GM19372 (cell line): ENCODE measurements around the gene LTB4R2.
"Not testable (repeated sequence)": the region's sequence is repeated elsewhere in the genome, so short reads cannot be mapped to it uniquely, and the experiment has no call there.

ENCODE experiments used
- ATAC-seq: cut with Tn5 transposase; IDR thresholded peaks from one replicate; pipeline ENCODE4 v1.9.1; 2021; ENCODE audit warnings: mild to moderate bottlenecking, low read depth, moderate library complexity; ENCODE audit not compliant: unreplicated experiment

Gene LTB4R2

DNA sequence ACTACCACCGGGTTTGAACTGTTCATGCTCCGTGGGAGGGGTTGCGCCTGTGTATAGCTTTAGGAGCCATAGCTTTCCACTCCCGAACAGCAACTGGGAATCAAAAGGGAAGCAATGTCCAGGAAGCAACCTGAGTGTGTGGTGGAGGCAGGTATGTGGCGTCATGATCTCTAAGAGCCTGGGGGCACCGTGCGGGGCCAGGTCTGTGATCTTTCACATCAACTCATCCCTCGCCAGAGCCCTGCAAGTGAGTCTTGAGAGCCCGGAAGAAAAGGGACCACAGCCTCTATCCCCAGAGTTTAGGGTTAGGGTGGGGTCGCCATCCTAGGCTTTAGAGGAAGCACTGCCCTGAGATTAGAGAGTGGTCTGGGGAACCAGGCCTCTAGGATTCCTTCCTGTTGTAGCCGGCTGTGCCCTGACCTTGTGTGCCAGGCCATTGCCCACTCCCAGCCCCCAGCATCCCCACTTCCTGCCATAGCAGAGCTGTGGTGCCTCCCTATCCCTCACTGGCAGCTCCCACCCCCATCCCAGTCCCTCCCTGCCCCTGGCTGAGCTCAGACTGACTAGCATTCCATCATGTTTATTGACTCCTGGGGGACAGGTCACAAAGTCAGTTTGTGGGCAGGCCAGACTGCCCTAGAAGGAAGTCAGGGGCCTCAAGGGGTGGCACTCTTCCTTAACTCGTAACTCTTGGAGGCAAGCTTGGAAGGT, 25.7 kb downstream of the LTB4R2 start:
- ATAC-seq, result no peak

DNA sequence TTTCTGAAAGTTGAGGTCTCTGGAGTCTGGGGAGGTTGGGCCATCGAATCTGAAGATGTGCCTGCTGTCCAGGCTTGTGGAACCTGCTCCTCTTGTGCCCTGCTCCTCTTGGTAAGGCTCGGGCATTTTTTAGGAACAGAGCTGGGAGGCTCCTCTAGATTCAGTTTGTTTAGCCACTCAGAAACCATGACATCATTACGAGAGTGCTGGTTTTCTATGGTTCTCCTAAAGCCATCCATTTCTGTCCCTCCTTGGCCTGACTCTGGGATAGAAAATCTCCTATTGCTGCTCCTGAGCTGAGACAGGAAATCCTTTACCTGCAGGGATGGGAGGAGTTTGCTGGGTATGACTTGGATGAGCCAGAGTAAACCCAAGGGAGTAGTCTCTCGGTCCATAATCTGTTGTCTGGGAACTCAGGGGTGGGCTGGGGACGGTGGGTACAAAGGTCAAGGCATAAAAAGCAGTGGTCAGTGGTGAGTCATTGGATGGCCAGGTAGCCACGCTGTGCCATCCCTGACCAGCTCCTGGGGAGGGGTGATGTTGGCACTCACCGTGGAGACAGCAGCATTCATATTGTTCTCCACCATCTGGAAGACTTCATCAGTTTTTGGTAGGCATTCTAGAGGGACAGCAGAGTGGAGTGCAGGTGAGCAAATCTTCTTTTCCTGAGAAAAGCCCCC, 27.3 kb downstream of the LTB4R2 start:
- ATAC-seq, result no peak

GRCh38 chr14:24337824-24338175, 27.9 kb downstream of the LTB4R2 start:
- no peak for ATAC-seq

- ATAC-seq, result no peak
These were observed 28.9 kb downstream of the LTB4R2 start for GRCh38 chr14:24338843-24339242.

DNA sequence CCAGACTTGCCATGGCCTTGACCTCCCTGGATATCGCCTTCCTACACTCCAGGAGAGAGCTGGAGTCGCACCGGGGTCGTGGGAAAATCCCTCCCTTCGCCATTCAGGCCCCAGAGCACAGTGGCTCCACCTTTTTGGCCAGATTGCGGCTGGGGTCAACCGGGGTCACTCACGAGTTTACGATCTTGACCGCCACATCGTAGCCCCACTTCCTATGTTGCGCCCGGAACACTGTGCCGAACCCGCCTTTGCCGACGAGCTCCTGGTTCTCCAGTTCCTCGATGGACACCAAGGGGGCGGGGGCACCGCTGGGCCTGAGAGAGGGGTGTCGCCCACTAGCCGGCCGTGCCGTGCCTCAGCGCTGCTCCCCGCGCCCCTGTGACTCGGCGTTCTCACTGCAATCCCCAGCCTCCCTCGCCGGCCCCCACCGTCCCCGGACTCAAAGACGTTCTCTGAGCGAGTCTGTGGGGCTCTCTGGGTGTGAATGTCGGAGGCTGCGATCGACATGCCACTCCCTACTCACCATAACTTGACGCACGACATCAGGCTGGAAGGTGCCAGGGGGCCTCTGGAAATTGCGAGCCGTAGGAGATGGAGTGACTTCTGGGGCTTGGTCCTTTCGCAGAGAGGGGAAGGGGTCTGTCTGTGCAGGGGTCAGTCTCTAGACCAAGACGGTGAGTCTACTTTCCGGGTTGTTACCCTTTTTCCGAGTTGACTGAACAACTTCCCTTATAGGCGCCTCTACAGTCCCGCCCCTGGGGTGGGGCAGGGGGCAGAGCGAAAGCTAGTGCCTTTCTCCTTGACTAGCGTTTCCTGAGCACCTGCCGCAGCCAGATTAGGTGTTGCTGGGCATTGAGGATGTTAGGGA, 29.6 kb downstream of the LTB4R2 start, which contains the start of gene RIPK3:
Gene RIPK3 (minus strand): TSS at position 708 of the 868 bp plus-strand sequence. CDS start 165 bp downstream, at position 543.
- peak; percentile 90 for ATAC-seq

DNA sequence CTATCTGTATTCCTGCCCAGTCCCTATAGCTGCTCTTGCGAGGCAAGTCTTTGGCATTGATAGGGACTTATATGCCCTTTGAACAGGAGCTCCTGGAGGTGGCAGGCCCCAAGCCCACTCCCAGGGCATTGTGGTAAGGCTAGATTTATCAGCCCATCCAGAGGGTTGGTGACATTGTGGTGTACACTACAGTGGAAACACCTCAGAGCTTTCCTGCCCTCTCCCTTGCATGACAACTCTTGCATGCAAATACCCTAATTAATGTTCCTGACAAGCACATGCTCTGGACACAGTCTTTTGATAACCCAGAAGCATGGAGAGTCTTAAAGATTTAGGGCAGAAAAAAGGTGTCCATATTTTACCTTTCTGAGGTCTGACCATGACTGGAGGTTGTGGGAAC, 30.7 kb downstream of the LTB4R2 start:
- no peak for ATAC-seq

- no peak for ATAC-seq
These were observed 32.9 kb downstream of the LTB4R2 start for GRCh38 chr14:24342889-24343288.

DNA sequence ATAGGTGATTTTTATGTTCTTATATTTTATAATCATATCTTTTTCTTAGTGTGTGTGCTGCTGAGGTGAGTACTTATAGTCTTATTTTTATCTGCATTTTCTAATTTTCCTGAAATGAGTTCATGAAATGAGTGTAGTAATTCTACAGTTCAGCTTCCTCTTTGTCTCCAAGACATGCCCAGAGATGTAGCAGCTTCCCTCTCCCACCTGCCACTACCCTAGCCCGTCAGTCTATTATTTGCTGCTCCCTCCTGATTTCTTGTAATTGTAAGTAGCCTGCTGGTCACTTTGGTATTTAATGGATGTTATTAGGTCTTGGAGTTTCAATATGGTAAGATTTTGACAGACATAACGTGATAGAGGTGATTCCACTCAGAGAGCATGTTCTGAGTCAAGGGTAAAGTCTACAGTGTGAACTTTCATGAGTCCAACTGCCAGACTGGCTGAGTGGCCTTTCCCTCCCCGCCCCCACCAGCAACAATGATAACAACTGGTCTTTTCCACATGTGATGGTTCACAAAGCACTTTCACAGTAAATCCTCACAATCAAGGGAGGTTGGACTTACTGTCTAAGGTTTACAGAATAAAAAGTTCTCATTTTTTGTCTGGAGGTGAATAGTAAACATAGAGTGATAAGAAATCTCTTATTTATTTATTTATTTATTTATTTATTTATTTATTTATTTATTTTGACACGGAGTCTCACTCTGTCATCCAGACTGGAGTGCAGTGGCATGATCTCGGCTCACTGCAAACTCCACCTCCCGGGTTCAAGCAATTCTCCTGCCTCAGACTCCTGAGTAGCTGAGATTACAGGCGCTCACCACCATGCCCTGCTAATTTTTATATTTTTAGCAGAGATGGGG, 34.1 kb downstream of the LTB4R2 start:
- ATAC-seq, result no peak

- no peak for ATAC-seq
These were observed 37.2 kb downstream of the LTB4R2 start for GRCh38 chr14:24347134-24347533.

DNA sequence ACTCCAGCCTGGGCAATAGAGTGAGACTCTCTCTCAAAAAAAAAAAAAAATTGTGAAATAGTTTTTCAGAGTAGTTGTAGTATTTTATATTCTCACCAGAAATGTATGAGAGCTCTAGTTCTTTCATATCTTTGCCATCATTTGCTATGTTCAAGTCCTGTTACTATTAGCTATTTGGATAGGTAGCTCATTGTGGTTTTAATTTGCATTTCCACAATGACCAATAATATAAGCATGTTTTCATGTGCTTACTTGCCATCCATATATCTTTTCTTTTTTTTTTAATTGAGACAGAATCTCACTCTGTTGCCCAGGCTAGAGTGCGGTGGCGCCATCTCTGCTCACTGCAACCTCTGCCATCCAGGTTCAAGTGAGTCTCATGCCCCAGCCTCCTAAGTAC, 38.2 kb downstream of the LTB4R2 start:
- no peak for ATAC-seq

- ATAC-seq, result no peak
These were observed 39.8 kb downstream of the LTB4R2 start for GRCh38 chr14:24349742-24350141.

GRCh38 chr14:24351517-24351916, 41.6 kb downstream of the LTB4R2 start:
- no peak for ATAC-seq

- no peak for ATAC-seq
These were observed 43.9 kb downstream of the LTB4R2 start for GRCh38 chr14:24353559-24354481.

GRCh38 chr14:24354482-24354825, 44.5 kb downstream of the LTB4R2 start:
- ATAC-seq, result not testable (repeated sequence)

- ATAC-seq, result no peak
These were observed 45.1 kb downstream of the LTB4R2 start for GRCh38 chr14:24355009-24355408.

DNA sequence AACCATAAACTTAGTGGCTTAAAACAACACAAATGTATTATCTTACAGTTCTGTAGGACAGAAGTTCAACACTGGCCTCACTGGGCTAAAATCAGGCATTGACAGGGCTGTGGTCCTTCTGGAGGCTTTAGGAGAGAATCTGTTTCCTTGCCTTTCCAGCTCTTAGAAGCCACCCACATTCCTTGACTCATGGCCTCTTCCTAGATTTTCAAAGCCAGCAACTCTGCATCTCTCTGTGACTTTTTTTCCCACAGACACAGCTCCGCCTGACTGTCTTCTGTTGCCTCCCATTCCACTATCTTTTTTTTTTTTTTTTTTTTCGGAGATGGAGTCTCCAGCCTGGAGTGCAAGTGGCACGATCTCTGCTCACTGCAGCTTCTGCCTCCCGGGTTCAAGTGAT, 46.3 kb downstream of the LTB4R2 start:
- no peak for ATAC-seq

DNA sequence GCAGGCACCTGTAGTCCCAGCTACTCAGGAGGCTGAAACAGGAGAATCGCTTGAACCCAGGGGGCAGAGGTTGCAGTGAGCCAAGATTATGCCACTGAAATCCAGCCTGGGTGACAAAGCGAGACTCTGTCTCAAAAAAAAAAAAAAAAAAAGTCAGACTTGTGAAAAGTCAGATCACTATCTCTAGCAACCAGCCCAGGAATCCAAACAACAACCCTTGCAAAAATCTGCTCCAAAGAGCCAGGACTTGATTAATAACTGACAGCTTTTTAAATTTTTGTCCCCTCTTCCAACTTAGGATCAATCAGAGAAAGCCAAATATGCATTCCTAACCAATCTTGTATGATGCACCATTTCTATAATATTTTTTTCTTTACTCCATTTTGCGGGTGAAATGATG, 50.3 kb downstream of the LTB4R2 start:
- no peak for ATAC-seq

GRCh38 chr14:24361326-24361725, 51.4 kb downstream of the LTB4R2 start:
- no peak for ATAC-seq
